ENCODE measurements around the gene SLC17A5.

SLC17A5 gene

DNA sequence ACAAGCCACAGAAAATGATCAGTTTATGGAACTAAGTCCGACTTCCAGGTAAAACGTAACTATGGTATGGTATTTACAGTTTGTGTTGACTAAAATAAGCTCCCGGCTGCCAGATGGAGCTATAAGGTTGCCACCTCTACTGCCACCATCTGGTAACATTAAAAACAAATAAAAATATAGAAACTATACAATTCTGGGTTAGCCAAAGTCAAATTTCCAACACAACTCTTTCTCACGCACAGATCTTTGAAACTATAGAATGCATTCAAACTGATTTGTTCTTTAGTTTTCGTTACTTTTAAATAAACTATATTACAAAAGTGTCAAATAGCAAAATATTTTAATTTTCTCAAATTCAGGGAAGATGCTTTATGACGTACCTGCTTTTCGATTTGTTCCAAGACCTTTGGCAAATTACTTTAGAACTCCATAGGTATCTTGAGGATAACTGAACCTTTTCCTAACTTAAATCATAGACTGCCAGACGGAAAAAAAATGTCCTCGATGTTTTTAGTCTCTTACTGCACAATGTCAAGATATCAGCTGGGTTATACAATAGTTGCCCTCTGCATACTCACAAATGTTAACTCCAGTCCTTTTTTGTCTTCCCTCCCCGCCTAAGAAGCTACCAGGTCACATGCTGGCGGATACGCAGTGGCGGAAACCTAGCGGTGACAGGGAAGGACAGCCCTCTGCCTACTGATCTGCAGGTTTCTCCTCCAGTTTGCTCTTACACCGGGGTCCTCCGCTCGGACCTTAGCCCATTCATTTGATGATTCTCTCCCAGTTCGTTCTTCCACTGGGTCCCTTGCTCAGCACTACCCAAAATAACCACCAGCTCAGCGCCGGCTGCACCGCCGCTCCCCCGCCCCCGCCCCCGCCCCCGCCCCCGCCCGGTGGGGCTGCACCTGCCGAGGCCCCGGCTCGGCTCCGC is 888 bp downstream of the SLC17A5 start:
- ATAC-seq (ENCODE audit: low read depth) (peak; percentile 47), DNase-seq (ENCODE audit: low spot score) (no peak)
- no peaks in the 10 kb centered on the region for H3K36me3 ChIP-seq (ENCODE audit: low read depth)
- TF ChIP-seq, protein P1, sequence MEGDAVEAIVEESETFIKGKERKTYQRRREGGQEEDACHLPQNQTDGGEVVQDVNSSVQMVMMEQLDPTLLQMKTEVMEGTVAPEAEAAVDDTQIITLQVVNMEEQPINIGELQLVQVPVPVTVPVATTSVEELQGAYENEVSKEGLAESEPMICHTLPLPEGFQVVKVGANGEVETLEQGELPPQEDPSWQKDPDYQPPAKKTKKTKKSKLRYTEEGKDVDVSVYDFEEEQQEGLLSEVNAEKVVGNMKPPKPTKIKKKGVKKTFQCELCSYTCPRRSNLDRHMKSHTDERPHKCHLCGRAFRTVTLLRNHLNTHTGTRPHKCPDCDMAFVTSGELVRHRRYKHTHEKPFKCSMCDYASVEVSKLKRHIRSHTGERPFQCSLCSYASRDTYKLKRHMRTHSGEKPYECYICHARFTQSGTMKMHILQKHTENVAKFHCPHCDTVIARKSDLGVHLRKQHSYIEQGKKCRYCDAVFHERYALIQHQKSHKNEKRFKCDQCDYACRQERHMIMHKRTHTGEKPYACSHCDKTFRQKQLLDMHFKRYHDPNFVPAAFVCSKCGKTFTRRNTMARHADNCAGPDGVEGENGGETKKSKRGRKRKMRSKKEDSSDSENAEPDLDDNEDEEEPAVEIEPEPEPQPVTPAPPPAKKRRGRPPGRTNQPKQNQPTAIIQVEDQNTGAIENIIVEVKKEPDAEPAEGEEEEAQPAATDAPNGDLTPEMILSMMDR (IDR thresholded peaks at IDR 0.05; ENCODE audit: poor library complexity, severe bottlenecking): peak; percentile 81
- peaks cover 7% of the 10 kb centered on the region for H3K4me1 ChIP-seq (ENCODE audit: insufficient read depth, poor library complexity, severe bottlenecking)
- no peaks in the 10 kb centered on the region for H3K27me3 ChIP-seq (ENCODE audit: insufficient read depth, poor library complexity, severe bottlenecking)
- H3K27ac ChIP-seq (ENCODE audit: poor library complexity, severe bottlenecking): peak overlapping the region; percentile 58
- H3K4me3 ChIP-seq (ENCODE audit: severe bottlenecking): peak overlapping the region; percentile 90
- H3K9me3 ChIP-seq (ENCODE audit: severe bottlenecking): no peaks in the 10 kb centered on the region

DNA sequence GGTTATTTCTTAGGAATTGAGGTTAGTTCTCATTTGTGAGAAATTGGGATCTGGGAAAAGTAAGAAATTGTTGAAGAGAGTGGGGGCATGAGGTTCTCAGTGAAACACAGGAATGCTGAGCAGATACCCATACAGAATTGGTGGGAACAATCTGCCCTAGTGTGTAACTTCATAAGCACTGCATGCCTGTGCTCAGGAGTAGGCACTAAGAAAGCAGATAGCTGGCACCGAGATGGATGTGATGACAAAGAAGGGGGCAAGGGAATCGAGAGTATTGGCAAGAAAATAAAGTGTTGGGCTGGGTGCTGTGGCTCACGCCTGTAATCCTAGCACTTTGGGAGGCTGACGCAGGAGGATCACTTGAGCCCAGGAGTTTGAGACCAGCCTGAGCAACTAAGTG is 4.0 kb downstream of the SLC17A5 start:
- TF ChIP-seq, protein P1 (IDR thresholded peaks at IDR 0.05; ENCODE audit: poor library complexity, severe bottlenecking): no peak
- ATAC-seq (ENCODE audit: low read depth): no peak
- Histone ChIP-seq H3K4me3 (ENCODE audit: severe bottlenecking) (no peak overlapping the region), H3K27ac (ENCODE audit: poor library complexity, severe bottlenecking) (no peak overlapping the region), H3K4me1 (ENCODE audit: insufficient read depth, poor library complexity, severe bottlenecking) (peaks cover 12% of the 10 kb centered on the region), H3K9me3 (ENCODE audit: severe bottlenecking) (no peaks in the 10 kb centered on the region), H3K27me3 (ENCODE audit: insufficient read depth, poor library complexity, severe bottlenecking) (no peaks in the 10 kb centered on the region), H3K36me3 (ENCODE audit: low read depth) (no peaks in the 10 kb centered on the region)
- DNase-seq (ENCODE audit: low spot score): no peak

DNA sequence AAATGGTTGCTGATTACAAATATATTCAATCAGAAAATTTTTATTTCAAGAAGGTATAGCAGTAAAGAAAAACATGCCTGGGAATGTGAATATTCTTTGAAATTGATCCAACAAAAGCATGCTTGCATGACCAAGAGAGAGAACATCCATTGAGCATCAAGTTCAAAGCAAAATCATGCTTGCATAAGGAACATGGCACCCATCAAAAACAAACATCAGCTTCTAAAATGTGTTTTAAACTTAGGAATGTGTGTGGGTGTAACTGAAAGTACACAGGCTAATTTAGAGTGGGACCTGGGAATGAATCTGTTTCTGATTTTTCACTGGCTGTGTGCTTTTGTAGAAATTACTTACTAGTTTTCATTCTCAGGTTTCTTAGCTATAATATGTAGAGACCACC is 5.6 kb downstream of the SLC17A5 start:
- no peak for ATAC-seq (ENCODE audit: low read depth)
- DNase-seq (ENCODE audit: low spot score): no peak
- Histone ChIP-seq H3K36me3 (ENCODE audit: low read depth) (no peaks in the 10 kb centered on the region), H3K27ac (ENCODE audit: poor library complexity, severe bottlenecking) (no peak overlapping the region), H3K9me3 (ENCODE audit: severe bottlenecking) (no peaks in the 10 kb centered on the region), H3K4me3 (ENCODE audit: severe bottlenecking) (no peak overlapping the region), H3K4me1 (ENCODE audit: insufficient read depth, poor library complexity, severe bottlenecking) (peaks cover 21% of the 10 kb centered on the region), H3K27me3 (ENCODE audit: insufficient read depth, poor library complexity, severe bottlenecking) (no peaks in the 10 kb centered on the region)
- TF ChIP-seq, protein P1 (IDR thresholded peaks at IDR 0.05; ENCODE audit: poor library complexity, severe bottlenecking): no peak

DNA sequence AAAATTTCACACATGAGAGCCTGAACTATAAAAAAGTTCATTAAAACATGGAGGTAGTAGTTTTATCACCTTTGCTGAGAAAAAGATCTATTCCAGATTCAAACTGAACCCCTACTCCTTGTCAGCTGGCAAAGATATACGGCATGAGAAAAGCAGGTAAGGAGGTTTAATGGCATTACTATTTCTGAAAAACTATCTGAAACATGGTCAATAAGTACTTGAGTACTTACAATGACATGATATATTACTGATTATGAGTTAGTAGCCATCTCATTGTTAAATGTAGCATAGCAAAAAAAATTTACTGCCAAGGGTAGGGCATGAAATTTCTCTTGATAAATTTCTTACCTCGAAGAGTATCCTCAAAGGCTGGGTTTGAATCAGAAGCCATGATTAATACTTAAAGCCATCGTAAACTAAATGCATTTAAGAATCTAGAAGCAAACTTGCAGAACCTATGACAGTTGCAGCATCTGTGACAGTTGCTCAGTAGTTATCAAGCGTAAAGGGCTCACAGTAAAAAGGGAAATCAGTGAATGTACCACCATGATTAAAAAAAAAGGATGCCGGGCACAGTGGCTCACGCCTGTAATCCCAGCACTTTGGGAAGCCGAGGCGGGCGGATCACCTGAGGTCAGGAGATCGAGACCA is 8.7 kb downstream of the SLC17A5 start:
- TF ChIP-seq, protein P1 (IDR thresholded peaks at IDR 0.05; ENCODE audit: poor library complexity, severe bottlenecking): no peak
- Histone ChIP-seq H3K4me1 (ENCODE audit: insufficient read depth, poor library complexity, severe bottlenecking) (peaks cover 17% of the 10 kb centered on the region), H3K9me3 (ENCODE audit: severe bottlenecking) (no peaks in the 10 kb centered on the region), H3K36me3 (ENCODE audit: low read depth) (no peaks in the 10 kb centered on the region), H3K27ac (ENCODE audit: poor library complexity, severe bottlenecking) (no peak overlapping the region), H3K4me3 (ENCODE audit: severe bottlenecking) (peak overlapping the region; percentile 28), H3K27me3 (ENCODE audit: insufficient read depth, poor library complexity, severe bottlenecking) (no peaks in the 10 kb centered on the region)
- ATAC-seq (ENCODE audit: low read depth) (peak; percentile 13; the same call in 1 of the 3 replicates), DNase-seq (ENCODE audit: low spot score) (no peak)
